Fibroblast of skin of right quadriceps (primary cell): Measurements from ENCODE around the gene DLST.
"Not testable (repeated sequence)": the region's sequence is repeated elsewhere in the genome, so short reads cannot be mapped to it uniquely, and the experiment has no call there.

Source experiments
- DNase-seq: peaks from one replicate; pipeline ENCODE4 v3.0.0-alpha.2; 2013

Gene DLST

DNA sequence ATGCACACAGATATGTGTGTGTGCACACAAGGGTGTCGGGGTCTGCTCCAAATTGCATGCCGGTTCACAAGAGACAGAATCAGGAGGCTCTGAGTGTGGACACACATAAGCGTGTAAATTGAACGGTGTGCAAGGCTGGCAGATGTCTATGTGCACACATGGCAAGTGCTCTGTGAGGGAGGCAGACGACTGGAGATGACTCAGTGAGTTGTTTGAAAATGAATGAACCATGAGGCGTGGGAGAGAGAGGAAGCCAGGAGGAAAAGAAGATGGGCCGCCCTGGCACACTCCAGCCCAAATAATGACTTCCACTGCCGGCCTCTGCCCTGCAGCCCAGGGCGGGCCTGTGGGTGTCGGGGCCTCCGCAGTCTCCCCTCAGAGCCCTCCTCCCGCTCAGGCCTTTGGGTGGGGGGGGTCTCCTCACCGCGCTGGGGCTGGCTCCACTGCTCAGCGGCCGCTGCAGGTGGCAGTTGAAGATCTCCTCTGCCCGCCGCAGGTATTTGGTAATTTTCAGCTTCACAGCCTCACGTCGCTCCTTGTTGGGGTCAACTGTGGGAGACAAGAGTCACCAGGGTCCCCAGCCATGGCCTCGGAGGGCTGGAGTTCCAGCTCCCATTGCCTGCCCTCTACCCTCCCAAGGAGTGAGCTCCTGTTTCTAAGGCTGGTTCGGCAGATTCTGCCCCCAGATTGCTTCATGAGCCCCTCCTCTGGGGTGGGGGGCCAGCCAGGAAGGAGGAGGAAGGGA, 37.9 kb downstream of the DLST start:
- peak; percentile 15 for DNase-seq

GRCh38 chr14:74920281-74920680, 38.6 kb downstream of the DLST start:
- DNase-seq: no peak

DNA sequence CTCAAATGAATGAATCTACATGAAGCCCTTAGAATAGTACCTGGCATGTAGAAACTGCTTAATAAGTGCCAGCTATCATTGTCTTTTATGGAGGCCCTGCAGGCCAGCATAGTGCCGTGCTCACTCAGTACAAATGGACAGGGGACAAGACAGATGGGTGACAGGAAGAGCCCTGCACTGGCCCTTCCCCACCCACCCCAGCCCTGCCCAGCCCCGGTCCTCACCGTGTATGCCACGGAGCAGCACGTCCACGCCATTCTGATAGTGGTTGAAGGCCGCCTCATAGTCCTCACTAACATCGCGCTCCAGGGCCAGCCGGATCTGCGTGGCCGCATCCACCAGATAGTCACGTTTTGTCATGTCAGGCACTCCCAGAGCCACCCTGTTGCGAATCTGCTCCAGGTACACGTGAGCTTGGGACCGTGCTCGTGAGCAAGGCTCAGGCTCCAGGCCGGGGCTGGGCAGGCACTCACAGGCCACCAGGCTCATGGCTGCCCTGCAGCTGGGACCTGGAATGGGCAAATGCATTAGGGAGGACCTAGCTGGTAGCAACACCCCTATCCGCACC, 39.4 kb downstream of the DLST start:
- DNase-seq: no peak

GRCh38 chr14:74921987-74922751, 40.5 kb downstream of the DLST start:
- DNase-seq: no peak

DNA sequence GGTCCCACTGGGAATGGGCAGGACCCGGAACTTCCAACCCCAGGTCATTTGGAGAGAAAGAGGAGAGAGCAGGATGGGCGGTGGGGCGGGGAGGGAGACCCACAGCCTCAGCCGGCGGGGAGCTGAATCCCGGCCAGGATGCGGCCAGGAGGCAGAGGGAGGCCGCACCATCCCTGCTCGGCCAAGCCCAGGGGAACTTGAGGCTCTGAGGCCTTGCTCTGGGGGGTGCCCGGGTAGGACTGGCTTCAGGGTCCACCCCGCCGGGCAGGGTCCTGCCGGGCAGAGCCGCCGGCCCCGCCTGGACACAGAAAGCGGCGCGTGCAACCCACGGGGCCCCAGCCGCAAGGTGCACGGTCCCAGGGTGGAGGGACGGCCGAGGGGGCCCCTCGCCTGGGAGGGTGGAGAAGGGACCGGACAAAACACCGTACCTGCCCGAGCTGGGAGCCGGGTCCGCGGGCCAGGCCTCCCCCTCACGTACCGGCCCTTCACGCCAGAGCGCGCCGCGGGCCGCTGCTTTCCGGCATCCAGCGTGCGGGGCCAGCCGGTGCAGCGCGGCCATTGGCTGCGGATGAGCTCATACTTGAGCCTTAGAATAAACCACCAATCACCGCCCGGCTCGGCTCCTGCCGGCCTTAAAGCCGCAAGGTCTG, 41.2 kb downstream of the DLST start, which contains the start of gene RPS6KL1:
RPS6KL1 (minus strand) TSS at position 509 of the 650 bp plus-strand sequence. CDS start 1,719 bp downstream, outside the sequence.
- DNase-seq: peak; percentile 55

DNA sequence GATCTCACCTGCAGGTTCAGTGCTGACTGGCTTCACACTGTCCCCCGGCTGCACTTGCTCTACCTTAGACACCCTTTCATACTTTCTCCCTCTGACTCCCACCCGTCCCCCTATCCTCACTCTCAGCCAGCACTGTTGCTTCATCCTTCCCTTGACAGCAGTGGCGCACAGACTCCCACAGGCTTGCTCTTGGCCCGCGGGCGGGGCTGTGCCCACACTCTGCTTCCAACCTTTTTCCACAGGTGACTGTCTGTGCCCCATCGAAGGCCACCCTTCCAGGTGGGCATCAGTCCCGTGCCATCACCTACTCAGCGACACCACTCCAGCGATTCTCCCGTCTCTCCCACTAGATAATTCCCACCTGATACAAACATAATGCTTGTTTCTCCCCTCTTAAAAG, 42.3 kb downstream of the DLST start:
- no peak for DNase-seq

GRCh38 chr14:74927225-74927624, 45.5 kb downstream of the DLST start:
- DNase-seq: no peak

GRCh38 chr14:74929242-74929641, 47.5 kb downstream of the DLST start:
- DNase-seq: no peak

DNA sequence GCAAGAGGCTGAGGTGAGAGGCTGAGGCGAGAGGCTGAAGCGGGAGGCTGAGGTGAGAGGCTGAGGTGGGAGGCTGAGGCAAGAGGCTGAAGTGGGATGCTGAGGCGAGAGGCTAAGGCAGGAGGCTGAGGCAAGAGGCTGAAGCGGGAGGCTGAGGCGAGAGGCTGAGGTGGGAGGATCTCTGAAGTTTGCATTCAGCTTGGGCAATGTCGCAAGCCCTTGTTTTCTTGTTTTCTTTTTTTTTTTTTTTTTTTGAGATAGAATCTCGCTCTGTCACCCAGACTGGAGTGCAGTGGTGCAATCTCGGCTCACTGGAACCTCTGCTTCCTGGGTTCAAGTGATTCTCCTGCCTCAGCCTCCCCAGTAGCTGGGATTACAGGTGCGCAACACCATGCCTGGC, 50.0 kb downstream of the DLST start:
- not testable (repeated sequence) for DNase-seq

DNA sequence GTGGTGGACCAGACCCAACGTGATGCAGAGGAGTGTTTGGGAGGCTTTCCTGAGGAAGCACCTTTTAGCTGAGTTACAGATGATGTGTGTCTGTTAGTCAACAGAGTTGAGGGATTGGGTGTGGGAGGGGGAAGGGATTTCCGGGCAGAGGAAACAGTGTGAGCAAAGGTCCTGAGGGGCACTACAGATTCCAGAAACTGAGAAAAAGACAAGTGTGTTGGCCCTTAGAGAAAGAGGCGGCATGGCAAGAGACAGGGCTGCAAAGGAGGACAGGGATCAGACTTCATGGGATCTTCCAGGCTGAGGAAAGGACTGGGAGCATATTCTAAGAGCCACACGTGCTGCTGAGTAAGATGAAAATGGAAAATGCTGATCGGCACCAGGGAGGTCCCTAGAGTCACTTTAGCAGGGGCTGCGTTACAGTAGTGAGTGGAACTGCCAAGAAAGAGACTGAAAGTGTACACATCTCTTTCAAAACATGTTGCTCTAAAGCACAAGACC, 50.7 kb downstream of the DLST start:
- no peak for DNase-seq

DNA sequence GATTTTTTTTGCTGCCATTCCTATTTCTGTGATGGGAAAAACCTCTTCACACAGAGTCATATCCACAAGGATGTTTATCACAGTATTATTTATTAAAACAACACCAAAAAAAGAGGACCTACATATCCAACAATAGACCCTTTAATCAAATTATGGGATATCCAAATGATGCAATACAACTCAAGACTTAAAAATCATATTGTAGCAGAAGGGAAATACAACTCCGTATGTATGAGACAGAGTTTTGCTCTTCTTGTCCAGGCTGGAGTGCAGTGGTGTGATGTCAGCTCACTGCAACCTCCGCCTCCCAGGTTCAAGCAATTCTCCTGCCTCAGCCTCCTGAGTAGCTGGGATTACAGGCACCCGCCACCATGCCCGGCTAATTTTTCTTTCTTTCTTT, 51.2 kb downstream of the DLST start:
- not testable (repeated sequence) for DNase-seq

GRCh38 chr14:74934041-74934440, 52.3 kb downstream of the DLST start:
- DNase-seq: no peak

GRCh38 chr14:74934476-74935359, 53.0 kb downstream of the DLST start:
- no peak for DNase-seq

DNA sequence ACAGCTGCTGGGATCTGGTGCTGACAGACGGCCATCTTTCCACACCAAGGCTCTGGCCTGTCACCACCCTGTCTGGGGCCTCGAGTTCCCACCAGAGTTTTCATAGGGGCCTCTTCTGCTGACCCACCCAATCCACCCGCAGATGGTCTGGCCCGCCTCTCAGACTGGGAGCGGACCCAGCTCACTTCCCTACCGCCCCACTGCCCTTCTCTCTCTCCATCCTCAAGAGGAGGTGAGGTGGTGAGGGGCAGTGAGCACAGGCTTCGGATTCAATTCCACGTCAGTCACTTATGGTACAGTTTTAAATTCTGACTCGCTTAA, 53.6 kb downstream of the DLST start:
- no peak for DNase-seq

DNA sequence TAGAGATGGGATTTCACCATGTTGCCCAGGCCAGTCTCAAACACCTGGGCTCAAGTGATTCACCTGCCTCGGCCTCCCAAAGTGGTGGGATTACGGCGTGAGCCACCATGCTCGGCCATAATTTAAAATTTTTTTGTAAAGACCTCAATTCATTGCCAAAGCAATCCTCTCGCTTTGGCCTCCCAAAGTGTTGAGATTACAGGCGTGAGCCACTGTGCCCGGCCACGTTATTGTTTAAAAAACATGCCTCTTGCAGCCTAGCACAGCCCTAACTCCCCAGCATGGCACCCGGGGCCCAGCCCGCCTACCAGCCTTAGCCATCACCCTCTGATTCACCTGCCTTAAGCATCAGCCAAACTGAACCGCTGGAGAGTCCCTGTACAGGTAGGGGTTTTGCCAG, 54.4 kb downstream of the DLST start:
- no peak for DNase-seq

DNA sequence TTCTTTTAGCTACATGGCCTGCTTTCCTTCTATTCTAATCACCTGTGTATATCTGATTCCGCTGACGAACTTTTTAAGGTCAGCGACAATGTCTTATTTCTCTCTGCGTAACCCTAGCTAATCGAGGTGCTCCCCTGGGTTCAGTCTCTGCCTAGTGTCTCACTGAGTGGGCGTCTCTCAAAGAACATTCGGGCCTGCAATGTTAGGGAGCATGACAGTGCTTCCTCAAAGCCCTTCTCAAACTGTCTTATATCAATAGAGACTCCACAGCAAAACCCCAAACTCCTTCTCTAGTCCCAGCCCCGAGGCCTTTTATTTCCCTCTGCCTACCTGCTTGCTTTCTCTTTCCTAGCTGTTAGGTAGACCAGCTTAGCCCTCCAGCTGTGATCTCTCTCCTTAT, 55.0 kb downstream of the DLST start:
- no peak for DNase-seq

DNA sequence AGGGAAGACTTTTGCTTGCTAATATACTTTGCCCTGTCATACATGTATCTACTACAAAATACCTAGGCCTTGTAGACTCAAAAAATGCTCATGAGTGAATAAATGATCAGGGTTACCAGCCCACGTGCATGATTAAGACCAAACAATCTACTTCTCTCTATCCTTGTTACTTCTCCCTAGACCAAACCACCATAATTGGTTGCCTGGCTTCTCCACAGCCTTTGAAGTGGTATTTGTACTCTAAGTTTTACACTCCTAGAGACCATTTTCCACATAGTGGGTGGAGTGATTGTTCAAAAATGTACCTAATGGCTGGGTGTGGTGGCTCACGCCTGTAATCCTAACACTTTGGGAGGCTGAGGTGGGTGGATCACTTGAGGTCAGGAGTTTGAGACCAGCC, 55.5 kb downstream of the DLST start:
- no peak for DNase-seq

GRCh38 chr14:74938531-74939495, 57.1 kb downstream of the DLST start:
- DNase-seq: no peak

DNA sequence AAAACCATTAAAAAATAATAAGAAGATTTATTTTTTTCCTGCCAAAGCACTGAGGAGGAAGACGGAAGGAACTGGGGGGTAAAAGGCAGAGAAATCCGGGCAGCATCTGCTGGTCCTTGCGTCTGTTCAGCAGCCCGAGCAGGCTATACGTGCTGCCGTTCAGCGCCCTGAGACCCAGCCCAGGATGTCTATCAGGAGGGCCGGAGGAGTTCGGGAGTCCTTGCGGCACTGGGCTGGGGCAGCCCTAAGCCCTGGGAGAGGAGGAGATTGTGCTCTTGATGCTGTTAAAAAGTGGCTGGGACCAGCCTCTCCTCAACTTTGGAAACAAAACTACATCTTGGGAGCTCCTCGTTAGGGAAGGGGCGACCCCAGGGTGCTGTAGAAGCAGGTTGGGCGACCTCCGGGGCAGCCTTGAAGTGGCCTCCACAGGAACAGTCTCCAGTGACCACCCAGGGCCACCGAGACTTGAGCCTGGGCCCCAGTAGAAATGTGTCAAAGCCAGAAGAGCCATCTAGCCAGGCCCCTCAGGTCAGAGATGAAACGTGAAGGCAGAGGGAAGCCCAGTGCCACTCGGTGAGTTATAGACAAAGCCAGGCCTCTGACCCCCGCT, 59.3 kb downstream of the DLST start:
- no peak for DNase-seq

DNA sequence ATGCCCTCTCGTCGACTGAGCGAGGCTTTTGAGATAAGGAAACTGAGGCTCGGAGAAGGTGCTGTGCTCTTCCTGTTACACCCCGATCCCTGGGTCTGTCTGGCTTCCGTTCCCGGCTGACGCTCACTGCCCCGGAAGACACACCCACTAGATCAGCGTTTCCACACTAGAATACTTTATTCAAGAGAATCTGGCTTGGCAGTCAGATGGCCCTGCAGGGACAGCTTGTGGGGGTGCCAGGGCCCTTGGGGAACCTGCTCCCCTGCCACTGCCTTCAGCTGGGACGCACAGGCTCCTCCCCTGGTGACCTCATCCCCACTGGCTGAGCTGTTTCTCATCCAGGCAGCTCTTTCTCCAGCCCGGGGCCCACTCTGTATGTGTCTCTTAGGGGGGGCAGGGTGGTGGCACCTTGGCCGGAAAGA, 60.0 kb downstream of the DLST start:
- peak; percentile 47 for DNase-seq

DNA sequence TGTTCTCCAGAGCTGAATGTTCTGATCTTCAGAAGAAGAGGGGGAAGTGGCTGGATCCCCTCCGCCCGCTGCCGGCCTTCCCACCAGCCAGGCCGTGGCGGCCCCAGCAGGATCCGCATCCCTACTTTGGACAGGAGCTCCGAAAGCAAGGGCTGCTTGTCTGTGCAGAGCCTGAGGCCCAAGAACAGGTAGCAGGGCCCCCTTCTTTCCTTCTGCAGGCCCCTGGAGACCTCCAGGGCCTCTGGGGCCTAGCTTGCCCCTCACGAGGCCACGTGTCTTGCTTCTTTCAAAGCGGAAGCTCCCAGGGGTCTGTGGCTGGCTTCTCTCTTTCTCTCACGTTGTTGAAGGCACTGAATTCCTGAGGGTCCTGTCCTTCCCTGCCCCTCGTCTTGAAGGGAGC, 60.5 kb downstream of the DLST start:
- no peak for DNase-seq
